D721Med (cell line): ENCODE results near the gene RIPOR2.

Experiments used
- DNase-seq: peaks from one replicate; pipeline ENCODE4 v3.0.0; 2011; ENCODE audit warnings: low spot score; ENCODE audit not compliant: insufficient read length
- FAIRE-seq: peaks from 2 replicates; lab custom pipeline; 2011; peaks lifted over from hg19 to GRCh38; lab: Jason Lieb, UNC
- CTCF ChIP-seq: IDR thresholded peaks from 2 replicates; pipeline ENCODE4 v1.5.1; 2012; ENCODE audit warnings: mild to moderate bottlenecking, control low read depth; ENCODE audit not compliant: insufficient read depth; ENCODE audit errors: missing control alignments

RIPOR2 gene

GRCh38 chr6:24966381-24966780 lies 30.6 kb upstream of the RIPOR2 start:
- no peak for FAIRE-seq
- no peak for DNase-seq
- no peak for TF ChIP-seq CTCF

- no peak for DNase-seq
- TF ChIP-seq CTCF = no peak
- no peak for FAIRE-seq
These were observed 28.3 kb upstream of the RIPOR2 start for GRCh38 chr6:24963887-24964570.

GRCh38 chr6:24963339-24963738 lies 27.6 kb upstream of the RIPOR2 start:
- DNase-seq (no peak), FAIRE-seq (no peak)
- no peak for TF ChIP-seq CTCF

- FAIRE-seq (no peak), DNase-seq (no peak)
- TF ChIP-seq CTCF = no peak
These were observed 26.1 kb upstream of the RIPOR2 start for GRCh38 chr6:24961852-24962251.

- FAIRE-seq (no peak), DNase-seq (no peak)
- no peak for TF ChIP-seq CTCF
These were observed 25.3 kb upstream of the RIPOR2 start for GRCh38 chr6:24960991-24961475.

- no peak for TF ChIP-seq CTCF
- no peak for FAIRE-seq
- DNase-seq = no peak
These were observed 23.6 kb upstream of the RIPOR2 start for GRCh38 chr6:24959319-24959718.

GRCh38 chr6:24957199-24957598 lies 21.4 kb upstream of the RIPOR2 start:
- DNase-seq = no peak
- no peak for FAIRE-seq
- no peak for TF ChIP-seq CTCF
